Prostate gland (tissue), 2 donors: ENCODE measurements around the gene RAD54L. TPM values are rescaled to one million over a fixed set of nuclear protein-coding genes. Genes with fewer than 3 reads are reported as not detected.

Source experiments
- total RNA-seq, 2 donors: library from RNA; depleted of rRNA; stranded (reverse); fragments of >200 nt; gene quantifications; one replicate each; pipeline ENCODE4 v1.1.0, GENCODE V29; 2016

Gene RAD54L
- total RNA-seq, 2 donors from 2014 or later, result 8.2 to 8.4 TPM

Other genes starting within 250 kb of the RAD54L start
- gene PIK3R3, start 115.1 kb upstream of the RAD54L start, total RNA-seq, result 10 to 100 TPM in 1 of 2 donors, 1 to 10 TPM in 1; 9.1 to 26.5 TPM
- gene TSPAN1, start 72.7 kb upstream of the RAD54L start, total RNA-seq, result 100 to 1,000 TPM in 1 of 2 donors, 10 to 100 TPM in 1; 77.2 to 322 TPM
- gene P3R3URF, start 71.3 kb upstream of the RAD54L start, total RNA-seq, result not detected
- gene POMGNT1, start 49.3 kb upstream of the RAD54L start, total RNA-seq, result 100 to 1,000 TPM; 106 to 120 TPM
- 10 to 100 TPM; 12.7 to 17.5 TPM for gene LURAP1, start 44.4 kb upstream of the RAD54L start, total RNA-seq
- gene LRRC41, start 55.9 kb downstream of the RAD54L start, total RNA-seq, result 100 to 1,000 TPM in 1 of 2 donors, 10 to 100 TPM in 1; 97.2 to 143 TPM
- gene UQCRH, start 55.9 kb downstream of the RAD54L start, total RNA-seq, result 100 to 1,000 TPM; 258 to 391 TPM
- gene NSUN4, start 93.0 kb downstream of the RAD54L start, total RNA-seq, result 10 to 100 TPM; 21.0 to 29.0 TPM
- 100 to 1,000 TPM; 122 to 264 TPM for gene FAAH, start 146.6 kb downstream of the RAD54L start, total RNA-seq
- gene DMBX1, start 242.1 kb downstream of the RAD54L start, total RNA-seq, result not detected